Spleen (tissue), 7 donors: ENCODE results near the gene TOX3.

Source experiments
- POLR2AphosphoS5 ChIP-seq, 3 donors: sonication (generic); formaldehyde crosslinking; IDR thresholded peaks; one replicate each; pipeline ENCODE4 v1.5.1; 2017; ENCODE audit warnings: antibody characterized with exemption in 3 of 3
- TF ChIP-seq, protein P1 (sequence below), 11 experiments: fragments of 200-600 bp in 7 of 11; fragments of 450-650 bp in 4 of 11; sonication (generic) in 4 of 11; IDR thresholded peaks in 8 of 11; conservative IDR thresholded peaks in 3 of 11; 1 replicate in 7 of 11; 2 replicates in 4 of 11; pipeline versions ENCODE4 v1.4.0 to v1.8.0; 2016 to 2021; ENCODE audit warnings: antibody characterized with exemption in 11 of 11, inconsistent platforms in 4 of 11, mild to moderate bottlenecking in 1 of 11
- donor health status: DM: no; HTN: no; CAD: no; lungs with moderate emphysema.
- donor health status: DM: no; HTN: no; CAD: no.
- donor health status: DM: no; HTN: no; CAD: no.

- TF ChIP-seq, protein P1, sequence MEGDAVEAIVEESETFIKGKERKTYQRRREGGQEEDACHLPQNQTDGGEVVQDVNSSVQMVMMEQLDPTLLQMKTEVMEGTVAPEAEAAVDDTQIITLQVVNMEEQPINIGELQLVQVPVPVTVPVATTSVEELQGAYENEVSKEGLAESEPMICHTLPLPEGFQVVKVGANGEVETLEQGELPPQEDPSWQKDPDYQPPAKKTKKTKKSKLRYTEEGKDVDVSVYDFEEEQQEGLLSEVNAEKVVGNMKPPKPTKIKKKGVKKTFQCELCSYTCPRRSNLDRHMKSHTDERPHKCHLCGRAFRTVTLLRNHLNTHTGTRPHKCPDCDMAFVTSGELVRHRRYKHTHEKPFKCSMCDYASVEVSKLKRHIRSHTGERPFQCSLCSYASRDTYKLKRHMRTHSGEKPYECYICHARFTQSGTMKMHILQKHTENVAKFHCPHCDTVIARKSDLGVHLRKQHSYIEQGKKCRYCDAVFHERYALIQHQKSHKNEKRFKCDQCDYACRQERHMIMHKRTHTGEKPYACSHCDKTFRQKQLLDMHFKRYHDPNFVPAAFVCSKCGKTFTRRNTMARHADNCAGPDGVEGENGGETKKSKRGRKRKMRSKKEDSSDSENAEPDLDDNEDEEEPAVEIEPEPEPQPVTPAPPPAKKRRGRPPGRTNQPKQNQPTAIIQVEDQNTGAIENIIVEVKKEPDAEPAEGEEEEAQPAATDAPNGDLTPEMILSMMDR (IDR thresholded peaks at IDR 0.05 in 8 of 11, conservative IDR thresholded peaks at IDR 0.05 in 3 of 11) = no peak
- TF ChIP-seq POLR2AphosphoS5 (IDR thresholded peaks at IDR 0.05) = no peak
Measured at GRCh38 chr16:52500963-52501362, 46.0 kb downstream of the TOX3 start.
